Neuronal stem cell (in vitro differentiated cells): ENCODE measurements around the gene NEB.
A peak's percentile ranks its signal among the peaks of the same experiment; 100 is the strongest.

Experiments
- DNase-seq: peaks from one replicate; pipeline ENCODE4 v3.0.0-alpha.2; 2013; ENCODE audit warnings: low spot score
- H2AFZ ChIP-seq: one replicate; pipeline ENCODE4 v1.6.1; 2013; ENCODE audit warnings: mild to moderate bottlenecking, low read length, inconsistent platforms
- H2AK5ac ChIP-seq: 2 replicates; pipeline ENCODE4 v1.6.1; 2013; ENCODE audit warnings: low read depth, mild to moderate bottlenecking, inconsistent platforms, low read length, moderate library complexity, mixed read lengths
- H2BK120ac ChIP-seq: 2 replicates; pipeline ENCODE4 v1.6.1; 2013; ENCODE audit warnings: low read depth, mild to moderate bottlenecking, inconsistent platforms, low read length, moderate library complexity, mixed read lengths
- H2BK12ac ChIP-seq: one replicate; pipeline ENCODE4 v1.6.1; 2013; ENCODE audit warnings: low read length, inconsistent platforms
- H2BK15ac ChIP-seq: 2 replicates; pipeline ENCODE4 v1.6.1; 2013; ENCODE audit warnings: mild to moderate bottlenecking, low read length, inconsistent platforms, mixed read lengths
- H2BK5ac ChIP-seq: one replicate; pipeline ENCODE4 v1.6.1; 2013; ENCODE audit warnings: inconsistent platforms, mild to moderate bottlenecking, low read length, moderate library complexity
- H3K14ac ChIP-seq: one replicate; pipeline ENCODE4 v1.6.1; 2013; ENCODE audit warnings: low read length, inconsistent platforms
- H3K18ac ChIP-seq: 2 replicates; pipeline ENCODE4 v1.6.1; 2013; ENCODE audit warnings: low read length, inconsistent platforms
- H3K23ac ChIP-seq: 2 replicates; pipeline ENCODE4 v1.6.1; 2013; ENCODE audit warnings: low read depth, mild to moderate bottlenecking, mixed read lengths, low read length, inconsistent platforms; ENCODE audit not compliant: poor library complexity
- H3K27ac ChIP-seq: replicated peaks from 3 replicates; pipeline ENCODE4 v1.5.1; 2013; ENCODE audit warnings: low read length, inconsistent platforms
- H3K27me3 ChIP-seq, 3 experiments: 2 replicates each; pipeline ENCODE4 v1.6.1; 2013; ENCODE audit warnings: low read length in 3 of 3, mild to moderate bottlenecking in 2 of 3, inconsistent platforms in 1 of 3, low read depth in 1 of 3, mixed read lengths in 1 of 3, moderate library complexity in 1 of 3; ENCODE audit not compliant: control insufficient read depth in 3 of 3, insufficient read depth in 3 of 3
- H3K36me3 ChIP-seq, 2 donors: replicated peaks in 1 of 2; 2 replicates each; pipeline ENCODE4 v1.6.1; 2013; ENCODE audit warnings: low read length in 2 of 2; ENCODE audit not compliant: control insufficient read depth in 2 of 2, insufficient read depth in 2 of 2
- H3K4ac ChIP-seq: 2 replicates; pipeline ENCODE4 v1.6.1; 2013; ENCODE audit warnings: inconsistent platforms, mild to moderate bottlenecking, low read length, moderate library complexity
- H3K4me1 ChIP-seq, 2 donors: 1 replicate in 1 of 2; 2 replicates in 1 of 2; pipeline ENCODE4 v1.6.1; 2013; ENCODE audit warnings: low read length in 2 of 2, low read depth in 1 of 2; ENCODE audit not compliant: control insufficient read depth in 2 of 2, insufficient read depth in 1 of 2
- H3K4me2 ChIP-seq: one replicate; pipeline ENCODE4 v1.6.1; 2013; ENCODE audit warnings: mild to moderate bottlenecking, low read length, inconsistent platforms; ENCODE audit not compliant: insufficient read depth, poor library complexity, severe bottlenecking
- H3K4me3 ChIP-seq, 2 donors: 2 replicates each; pipeline ENCODE4 v1.5.1; 2013; ENCODE audit warnings: low read length in 2 of 2, mild to moderate bottlenecking in 2 of 2, inconsistent platforms in 1 of 2, moderate library complexity in 1 of 2
- H3K79me1 ChIP-seq: one replicate; pipeline ENCODE4 v1.6.1; 2013; ENCODE audit warnings: low read depth, mild to moderate bottlenecking, inconsistent platforms, low read length, moderate library complexity
- H3K9ac ChIP-seq: one replicate; pipeline ENCODE4 v1.6.1; 2013; ENCODE audit warnings: mild to moderate bottlenecking, low read depth, low read length, inconsistent platforms; ENCODE audit not compliant: poor library complexity
- H3K9me3 ChIP-seq, 2 donors: replicated peaks in 1 of 2; 2 replicates each; pipeline versions ENCODE3 to v1.6.1; 2013; ENCODE audit warnings: low read length in 2 of 2, mild to moderate bottlenecking in 2 of 2, inconsistent platforms in 1 of 2, low read depth in 1 of 2, mixed read lengths in 1 of 2, moderate library complexity in 1 of 2; ENCODE audit not compliant: control insufficient read depth in 2 of 2, insufficient read depth in 1 of 2
- H4K8ac ChIP-seq: one replicate; pipeline ENCODE4 v1.6.1; 2013; ENCODE audit warnings: low read depth, mild to moderate bottlenecking, inconsistent platforms, low read length, moderate library complexity
- H4K91ac ChIP-seq: one replicate; pipeline ENCODE4 v1.6.1; 2013; ENCODE audit warnings: low read length, low read depth, mild to moderate bottlenecking, inconsistent platforms; ENCODE audit not compliant: poor library complexity
- WGBS, 2 donors: extraction: QIAGEN DNeasy Blood & Tissue Kit; methylation state at CpG; one replicate each; pipeline ENCODE4 v1.1.7; 2013; ENCODE audit warnings: missing lambda C conversion rate in 2 of 2, mixed read lengths in 1 of 2; ENCODE audit not compliant: insufficient read length in 2 of 2, insufficient replicate concordance in 1 of 2; ENCODE audit errors: extremely low coverage in 2 of 2; 5-methylcytosine and 5-hydroxymethylcytosine counted together

Gene NEB

GRCh38 chr2:151758744-151759143 lies 24.5 kb upstream of the NEB start:
- Histone ChIP-seq H3K27ac (no peak overlapping the region), H3K4me3 (peak overlapping the region in 1 of 2 donors; percentile 22), H3K27me3 (no peaks in the 10 kb centered on the region), H3K18ac (no peak overlapping the region), H2AFZ (no peak overlapping the region), H3K4me2 (no peak overlapping the region), H4K91ac (peak overlapping the region; percentile 38), H3K79me1 (no peaks in the 10 kb centered on the region), H3K9me3 (no peaks in the 10 kb centered on the region), H3K36me3 (no peaks in the 10 kb centered on the region), H2BK15ac (no peak overlapping the region), H2BK5ac (no peak overlapping the region), H2BK120ac (no peak overlapping the region), H3K14ac (no peak overlapping the region), H3K4ac (no peak overlapping the region), H3K4me1 (peaks cover 3 to 7% of the 10 kb centered on the region in 2 donors), H4K8ac (no peak overlapping the region), H2BK12ac (no peak overlapping the region), H3K9ac (no peak overlapping the region), H3K23ac (no peak overlapping the region), H2AK5ac (no peak overlapping the region)
- no peak for DNase-seq
- no CpG with 5 or more reads among the region's 3 CpGs for WGBS, 2 donors

- no peak overlapping the region for H3K4ac ChIP-seq
- H3K23ac ChIP-seq, result no peak overlapping the region
- no peak overlapping the region for H3K18ac ChIP-seq
- H2BK120ac ChIP-seq, result no peak overlapping the region
- H3K27ac ChIP-seq, result no peak overlapping the region
- no peak overlapping the region for H3K9ac ChIP-seq
- H2BK12ac ChIP-seq, result no peak overlapping the region
- no peaks in the 10 kb centered on the region for H3K27me3 ChIP-seq
- no peak overlapping the region for H4K8ac ChIP-seq
- H3K4me2 ChIP-seq, result no peak overlapping the region
- H3K79me1 ChIP-seq, result no peaks in the 10 kb centered on the region
- peaks cover 3 to 7% of the 10 kb centered on the region in 2 donors for H3K4me1 ChIP-seq
- H3K14ac ChIP-seq, result no peak overlapping the region
- H4K91ac ChIP-seq, result no peak overlapping the region
- no peak overlapping the region for H3K4me3 ChIP-seq
- no peak overlapping the region for H2AFZ ChIP-seq
- H2BK5ac ChIP-seq, result no peak overlapping the region
- no peaks in the 10 kb centered on the region for H3K36me3 ChIP-seq
- no peaks in the 10 kb centered on the region for H3K9me3 ChIP-seq
- no peak overlapping the region for H2AK5ac ChIP-seq
- H2BK15ac ChIP-seq, result no peak overlapping the region
- no CpG with 5 or more reads among the region's 1 CpG for WGBS, 2 donors
- no peak for DNase-seq
Measured at GRCh38 chr2:151757861-151758260, 23.6 kb upstream of the NEB start.

- Histone ChIP-seq H2AK5ac (no peak overlapping the region), H2BK120ac (no peak overlapping the region), H3K27me3 (no peaks in the 10 kb centered on the region), H2BK15ac (no peak overlapping the region), H2AFZ (no peak overlapping the region), H3K27ac (no peak overlapping the region), H3K9me3 (no peaks in the 10 kb centered on the region), H2BK5ac (no peak overlapping the region), H2BK12ac (no peak overlapping the region), H4K8ac (no peak overlapping the region), H4K91ac (no peak overlapping the region), H3K9ac (no peak overlapping the region), H3K4me1 (peaks cover 3 to 7% of the 10 kb centered on the region in 2 donors), H3K14ac (no peak overlapping the region), H3K4me3 (no peak overlapping the region), H3K18ac (no peak overlapping the region), H3K4me2 (no peak overlapping the region), H3K79me1 (no peaks in the 10 kb centered on the region), H3K4ac (no peak overlapping the region), H3K23ac (no peak overlapping the region), H3K36me3 (no peaks in the 10 kb centered on the region)
- no CpG with 5 or more reads among the region's 2 CpGs for WGBS, 2 donors
- DNase-seq, result no peak
Measured at GRCh38 chr2:151756820-151757219, 22.5 kb upstream of the NEB start.

DNA sequence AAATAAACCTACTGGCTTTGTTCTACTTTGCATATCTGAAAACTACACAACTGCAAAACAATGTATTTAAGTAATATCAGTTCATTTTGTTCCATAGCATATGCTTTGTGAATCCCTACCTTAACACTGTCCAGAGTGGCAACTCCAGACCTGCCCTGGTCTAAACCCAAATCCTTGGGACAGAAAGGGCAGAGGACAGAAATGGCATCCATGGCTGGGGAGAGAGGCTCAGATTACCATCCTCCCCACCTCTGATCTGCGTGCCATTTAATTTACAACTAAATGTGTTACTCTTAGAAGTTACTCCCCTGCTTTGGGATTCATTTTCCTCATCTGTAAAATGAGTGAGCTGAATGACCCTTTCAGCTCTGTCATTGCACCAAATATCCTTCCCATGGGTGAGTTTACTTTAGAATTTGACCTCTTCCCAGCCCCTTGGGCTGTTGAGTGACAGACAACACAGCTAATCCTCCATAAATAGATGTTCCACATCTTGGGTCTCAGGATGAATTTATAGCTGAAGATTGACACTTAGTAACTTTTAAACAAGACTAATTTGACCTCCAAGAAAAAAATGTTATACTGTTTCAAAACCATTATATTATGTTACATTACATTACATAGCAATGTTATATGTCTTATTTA lies 20.1 kb upstream of the NEB start:
- Histone ChIP-seq H2BK5ac (no peak overlapping the region), H3K36me3 (no peaks in the 10 kb centered on the region), H4K8ac (no peak overlapping the region), H2BK12ac (no peak overlapping the region), H3K14ac (no peak overlapping the region), H3K27me3 (no peaks in the 10 kb centered on the region), H2AFZ (no peak overlapping the region), H3K4me3 (no peak overlapping the region), H3K9ac (no peak overlapping the region), H3K4ac (no peak overlapping the region), H3K18ac (no peak overlapping the region), H2BK15ac (no peak overlapping the region), H3K23ac (no peak overlapping the region), H2BK120ac (no peak overlapping the region), H3K9me3 (no peaks in the 10 kb centered on the region), H3K4me1 (peaks cover 0 to 4% of the 10 kb centered on the region in 2 donors), H4K91ac (no peak overlapping the region), H3K4me2 (no peak overlapping the region), H3K79me1 (no peaks in the 10 kb centered on the region), H2AK5ac (no peak overlapping the region), H3K27ac (no peak overlapping the region)
- no CpG with 5 or more reads among the region's 1 CpG for WGBS, 2 donors
- DNase-seq, result no peak
